Testis (tissue), 5 donors: ENCODE results near the gene THOP1. TPM values are rescaled to one million over a fixed set of nuclear protein-coding genes. Genes with fewer than 3 reads are reported as not detected.

ENCODE experiments used
- DNase-seq: peaks from one replicate; pipeline ENCODE4 v3.0.0-alpha.2; 2019
- H3K27ac ChIP-seq, 2 donors: fragments of 200-600 bp; sonication (generic); one replicate each; pipeline ENCODE4 v1.5.1; 2019
- H3K27me3 ChIP-seq: fragments of 200-600 bp; sonication (generic); one replicate; pipeline ENCODE4 v1.5.1; 2019
- H3K36me3 ChIP-seq: fragments of 200-600 bp; sonication (generic); one replicate; pipeline ENCODE4 v1.5.1; 2017; ENCODE audit warnings: low read depth; ENCODE audit errors: missing control alignments
- H3K4me1 ChIP-seq: fragments of 200-600 bp; sonication (generic); one replicate; pipeline ENCODE4 v1.5.1; 2019
- H3K4me3 ChIP-seq, 2 donors: fragments of 200-600 bp; sonication (generic); one replicate each; pipeline ENCODE4 v1.5.1; 2017 to 2019
- H3K9me3 ChIP-seq: fragments of 200-600 bp; sonication (generic); one replicate; pipeline ENCODE4 v1.5.1; 2017
- POLR2A ChIP-seq: fragments of 450-650 bp; IDR thresholded peaks from one replicate; pipeline ENCODE4 v1.6.1; 2017; ENCODE audit warnings: antibody characterized with exemption, mild to moderate bottlenecking, moderate library complexity
- WGBS, 2 donors: methylation state at CpG; one replicate each; pipeline ENCODE4 v1.1.5; 2018; 5-methylcytosine and 5-hydroxymethylcytosine counted together
- intact Hi-C: fragments of 100-400 bp; cut with DNase I; formaldehyde crosslinking; loops from one replicate; pipeline ENCODE4 v1.15.1; 2023; ENCODE audit warnings: low total_unique reads
- long read RNA-seq, 2 donors: transcript quantifications; one replicate each; lab custom pipeline, GENCODE V29; 2026
- polyA plus RNA-seq: library from polyadenylated mRNA; stranded (reverse); fragments of 350-450 nt; fragmentation: Illumina TruSeq; extraction: RNeasy Lipid Tissue Mini Kit (QIAGEN cat#74804); gene quantifications from one replicate; pipeline ENCODE4 v1.2.3, GENCODE V29; 2014; ENCODE audit warnings: low read depth, low replicate concordance; ENCODE audit not compliant: insufficient read depth
- total RNA-seq, 2 donors: library from RNA; depleted of rRNA; stranded (reverse); fragments of >200 nt; gene quantifications; one replicate each; pipeline ENCODE4 v1.2.3, GENCODE V29; 2016
- TF ChIP-seq, protein P1 (sequence below), 3 experiments: fragments of 450-650 bp in 2 of 3; fragments of 200-600 bp in 1 of 3; sonication (generic) in 1 of 3; IDR thresholded peaks; one replicate each; pipeline ENCODE4 v1.5.1; 2016 to 2019; ENCODE audit warnings: antibody characterized with exemption in 3 of 3, mild to moderate bottlenecking in 2 of 3, moderate library complexity in 1 of 3

THOP1 gene
- total RNA-seq: 100 to 1,000 TPM; 111 to 134 TPM
- 166 TPM for polyA plus RNA-seq
- long read RNA-seq, donor 1, full-length matches to known transcripts: 5 of 5 reads
- long read RNA-seq, donor 1, partial matches to known transcripts: 0 of 5 reads
- long read RNA-seq, donor 1, other reads (novel, unspliced or antisense): 0 of 5 reads
- long read RNA-seq, donor 2, full-length matches to known transcripts: 2 of 2 reads
- long read RNA-seq, donor 2, partial matches to known transcripts: 0 of 2 reads
- long read RNA-seq, donor 2, other reads (novel, unspliced or antisense): 0 of 2 reads

- Histone ChIP-seq H3K4me3 (peak within 1 kb of the TSS; percentile 87 to 93), H3K9me3 (no peaks in the 10 kb centered on the region), H3K4me1 (peaks cover 34% of the 10 kb centered on the region), H3K27me3 (no peaks in the 10 kb centered on the region), H3K27ac (peak within 1 kb of the TSS in 1 of 2 donors; percentile 58), H3K36me3 (no peaks in the 10 kb centered on the region)
- intact Hi-C loops: no loop called here
- WGBS, 2 donors: 0 to 1% methylated on average over 15 to 78 of the region's 78 CpGs
- no peak for TF ChIP-seq POLR2A
- TF ChIP-seq, protein P1, sequence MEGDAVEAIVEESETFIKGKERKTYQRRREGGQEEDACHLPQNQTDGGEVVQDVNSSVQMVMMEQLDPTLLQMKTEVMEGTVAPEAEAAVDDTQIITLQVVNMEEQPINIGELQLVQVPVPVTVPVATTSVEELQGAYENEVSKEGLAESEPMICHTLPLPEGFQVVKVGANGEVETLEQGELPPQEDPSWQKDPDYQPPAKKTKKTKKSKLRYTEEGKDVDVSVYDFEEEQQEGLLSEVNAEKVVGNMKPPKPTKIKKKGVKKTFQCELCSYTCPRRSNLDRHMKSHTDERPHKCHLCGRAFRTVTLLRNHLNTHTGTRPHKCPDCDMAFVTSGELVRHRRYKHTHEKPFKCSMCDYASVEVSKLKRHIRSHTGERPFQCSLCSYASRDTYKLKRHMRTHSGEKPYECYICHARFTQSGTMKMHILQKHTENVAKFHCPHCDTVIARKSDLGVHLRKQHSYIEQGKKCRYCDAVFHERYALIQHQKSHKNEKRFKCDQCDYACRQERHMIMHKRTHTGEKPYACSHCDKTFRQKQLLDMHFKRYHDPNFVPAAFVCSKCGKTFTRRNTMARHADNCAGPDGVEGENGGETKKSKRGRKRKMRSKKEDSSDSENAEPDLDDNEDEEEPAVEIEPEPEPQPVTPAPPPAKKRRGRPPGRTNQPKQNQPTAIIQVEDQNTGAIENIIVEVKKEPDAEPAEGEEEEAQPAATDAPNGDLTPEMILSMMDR (IDR thresholded peaks at IDR 0.05): no peak
- DNase-seq: peak; percentile 99
Measured at GRCh38 chr19:2785244-2785997, at the start of gene THOP1. TSS of gene THOP1 (plus strand) at chr19:2785503. CDS start at chr19:2785663, 160 bp downstream.

GRCh38 chr19:2736550-2737190 lies 48.6 kb upstream of the THOP1 start:
- WGBS, 2 donors: 95 to 98% methylated on average over 15 of the region's 15 CpGs

GRCh38 chr19:2739602-2740313 lies 45.5 kb upstream of the THOP1 start, which contains the start of gene SLC39A3:
TSS of gene SLC39A3 (minus strand) at chr19:2740017. CDS start at chr19:2737257, 2,760 bp downstream.
- H3K4me3 ChIP-seq: peak within 1 kb of the TSS; percentile 91 to 92
- intact Hi-C loops: no loop called here
- WGBS, 2 donors: 0 to 4% methylated on average over 9 to 63 of the region's 64 CpGs
- peaks cover 7% of the 10 kb centered on the region for H3K4me1 ChIP-seq
- H3K9me3 ChIP-seq: no peaks in the 10 kb centered on the region
- H3K27ac ChIP-seq: peak within 1 kb of the TSS; percentile 37 to 69
- no peaks in the 10 kb centered on the region for H3K27me3 ChIP-seq
- DNase-seq: peak; percentile 99
- TF ChIP-seq, protein P1 (IDR thresholded peaks at IDR 0.05): peak in 1 of 3 experiments; percentile 41
- TF ChIP-seq POLR2A: no peak
- H3K36me3 ChIP-seq: no peaks in the 10 kb centered on the region

More at GRCh38 chr19:2736550-2737190, 48.6 kb upstream of the THOP1 start:
- Histone ChIP-seq H3K9me3 (no peaks in the 10 kb centered on the region), H3K4me3 (no peak overlapping the region), H3K36me3 (no peaks in the 10 kb centered on the region), H3K4me1 (peaks cover 7% of the 10 kb centered on the region), H3K27me3 (no peaks in the 10 kb centered on the region), H3K27ac (no peak overlapping the region)
- no peak for DNase-seq
- TF ChIP-seq POLR2A: no peak
- TF ChIP-seq, protein P1 (IDR thresholded peaks at IDR 0.05): no peak
- intact Hi-C loops: no loop called here

GRCh38 chr19:2740314-2740656 lies 45.0 kb upstream of the THOP1 start:
- Histone ChIP-seq H3K4me3 (peak overlapping the region; percentile 91 to 92), H3K4me1 (peaks cover 7% of the 10 kb centered on the region), H3K27ac (no peak overlapping the region), H3K36me3 (no peaks in the 10 kb centered on the region), H3K27me3 (no peaks in the 10 kb centered on the region), H3K9me3 (no peaks in the 10 kb centered on the region)
- TF ChIP-seq, protein P1 (IDR thresholded peaks at IDR 0.05): no peak
- no peak for TF ChIP-seq POLR2A
- no peak for DNase-seq
- intact Hi-C loops: no loop called here
- WGBS, 2 donors: 32 to 33% methylated on average over 13 of the region's 13 CpGs
